ENCODE data around the gene ZAP70. TPM values are rescaled to one million over a fixed set of nuclear protein-coding genes. Genes with fewer than 3 reads are reported as not detected.

ZAP70 gene
- total and polyA plus RNA-seq, 2 donors (not counting 1 experiment from before 2014, with no cell fraction given) = 3.4 to 20.5 TPM

DNA sequence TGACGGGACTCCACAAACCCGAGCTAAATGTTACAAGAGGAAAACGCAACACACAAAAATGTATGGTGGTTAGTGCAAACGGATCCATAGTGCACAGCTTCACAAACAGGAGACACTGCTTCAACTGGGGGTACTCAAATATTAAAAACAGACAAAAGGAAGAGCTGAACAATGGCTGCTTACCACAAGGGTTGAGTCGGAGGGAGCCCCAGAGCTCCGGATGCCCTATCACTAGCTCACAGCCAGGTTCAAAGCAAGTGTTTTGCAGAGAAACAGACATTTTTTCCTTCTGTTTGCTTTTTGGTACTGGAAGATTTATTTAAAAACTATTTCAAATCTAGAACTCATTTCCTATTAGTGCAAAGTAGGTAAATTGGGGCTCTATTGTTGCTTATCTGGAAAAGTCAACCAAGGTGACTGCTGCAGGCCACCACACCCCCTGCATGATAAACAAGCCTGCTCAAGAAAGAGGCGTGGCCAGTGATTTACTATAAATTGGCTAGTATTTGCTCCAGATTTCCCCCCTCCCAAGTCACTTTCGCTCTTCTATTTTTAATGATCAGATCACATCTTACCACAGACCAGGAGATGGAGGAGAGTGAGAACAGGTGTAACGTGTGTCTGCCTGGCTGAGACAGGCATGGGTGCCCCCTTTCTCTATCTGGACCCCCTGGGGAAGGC, 46.5 kb downstream of the ZAP70 start:
- no peaks in the 10 kb centered on the region for H4K20me1 ChIP-seq (ENCODE audit: control insufficient read depth, insufficient read depth, low read length, poor library complexity, severe bottlenecking)
- no peak overlapping the region for H3K4me2 ChIP-seq (replicated peaks; ENCODE audit: low read depth, low read length, poor library complexity, severe bottlenecking)
- no peak overlapping the region for H3K4me3 ChIP-seq (ENCODE audit: control extremely low read depth in 1 of 5, extremely low read depth in 1 of 5, insufficient read depth in 1 of 5, low read depth in 2 of 5, low read length in 4 of 5)
- ChIA-PET POLR2A (no interaction called here), CTCF (no interaction called here)
- DNase-seq = no peak
- H3K27me3 ChIP-seq (replicated peaks in 1 of 4; ENCODE audit: control extremely low read depth in 1 of 4, control insufficient read depth in 3 of 4, insufficient read depth in 4 of 4, low read length in 3 of 4) = no peaks in the 10 kb centered on the region
- TF ChIP-seq, protein P1, sequence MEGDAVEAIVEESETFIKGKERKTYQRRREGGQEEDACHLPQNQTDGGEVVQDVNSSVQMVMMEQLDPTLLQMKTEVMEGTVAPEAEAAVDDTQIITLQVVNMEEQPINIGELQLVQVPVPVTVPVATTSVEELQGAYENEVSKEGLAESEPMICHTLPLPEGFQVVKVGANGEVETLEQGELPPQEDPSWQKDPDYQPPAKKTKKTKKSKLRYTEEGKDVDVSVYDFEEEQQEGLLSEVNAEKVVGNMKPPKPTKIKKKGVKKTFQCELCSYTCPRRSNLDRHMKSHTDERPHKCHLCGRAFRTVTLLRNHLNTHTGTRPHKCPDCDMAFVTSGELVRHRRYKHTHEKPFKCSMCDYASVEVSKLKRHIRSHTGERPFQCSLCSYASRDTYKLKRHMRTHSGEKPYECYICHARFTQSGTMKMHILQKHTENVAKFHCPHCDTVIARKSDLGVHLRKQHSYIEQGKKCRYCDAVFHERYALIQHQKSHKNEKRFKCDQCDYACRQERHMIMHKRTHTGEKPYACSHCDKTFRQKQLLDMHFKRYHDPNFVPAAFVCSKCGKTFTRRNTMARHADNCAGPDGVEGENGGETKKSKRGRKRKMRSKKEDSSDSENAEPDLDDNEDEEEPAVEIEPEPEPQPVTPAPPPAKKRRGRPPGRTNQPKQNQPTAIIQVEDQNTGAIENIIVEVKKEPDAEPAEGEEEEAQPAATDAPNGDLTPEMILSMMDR (IDR thresholded peaks at IDR 0.05) = no peak
- TF ChIP-seq EZH2 (IDR thresholded peaks at IDR 0.05; ENCODE audit: borderline replicate concordance, insufficient read depth, low read depth, low read length, poor library complexity, severe bottlenecking) = no peak
- no peak overlapping the region for H2AFZ ChIP-seq (ENCODE audit: insufficient read depth, low read depth, low read length, poor library complexity, severe bottlenecking)
- Mint-ChIP-seq H3K27ac (no peak overlapping the region), H3K4me1 (peaks cover under 1% of the 10 kb centered on the region), H3K4me3 (no peak overlapping the region), H3K27me3 (no peaks in the 10 kb centered on the region), H3K9me3 (ENCODE audit: insufficient read depth) (no peaks in the 10 kb centered on the region)
- H3K36me3 ChIP-seq (replicated peaks in 1 of 2; ENCODE audit: control extremely low read depth in 1 of 2, control insufficient read depth in 1 of 2, extremely low read depth in 1 of 2, insufficient read depth in 2 of 2, low read length in 1 of 2) = peaks cover 0 to 94% of the 10 kb centered on the region in 2 experiments
- 100% methylated on average over 3 of the region's 9 CpGs for WGBS (ENCODE audit: insufficient coverage)
- H3K79me2 ChIP-seq (ENCODE audit: control insufficient read depth, insufficient read depth, low read length) = no peaks in the 10 kb centered on the region
- intact Hi-C loops (cut with micrococcal nuclease) = no loop called here
- ATAC-seq (ENCODE audit: low read depth) = no peak
- no peaks in the 10 kb centered on the region for H3K9me3 ChIP-seq (ENCODE audit: control extremely low read depth in 1 of 3, control insufficient read depth in 2 of 3, insufficient read depth in 1 of 3, low read length in 2 of 3)
- H3K9ac ChIP-seq (ENCODE audit: low read length) = no peak overlapping the region
- H3K4me1 ChIP-seq (ENCODE audit: control insufficient read depth in 2 of 2, insufficient read depth in 2 of 2, low read length in 2 of 2) = no peaks in the 10 kb centered on the region
- H3K27ac ChIP-seq (ENCODE audit: low read length in 2 of 2) = no peak overlapping the region

DNA sequence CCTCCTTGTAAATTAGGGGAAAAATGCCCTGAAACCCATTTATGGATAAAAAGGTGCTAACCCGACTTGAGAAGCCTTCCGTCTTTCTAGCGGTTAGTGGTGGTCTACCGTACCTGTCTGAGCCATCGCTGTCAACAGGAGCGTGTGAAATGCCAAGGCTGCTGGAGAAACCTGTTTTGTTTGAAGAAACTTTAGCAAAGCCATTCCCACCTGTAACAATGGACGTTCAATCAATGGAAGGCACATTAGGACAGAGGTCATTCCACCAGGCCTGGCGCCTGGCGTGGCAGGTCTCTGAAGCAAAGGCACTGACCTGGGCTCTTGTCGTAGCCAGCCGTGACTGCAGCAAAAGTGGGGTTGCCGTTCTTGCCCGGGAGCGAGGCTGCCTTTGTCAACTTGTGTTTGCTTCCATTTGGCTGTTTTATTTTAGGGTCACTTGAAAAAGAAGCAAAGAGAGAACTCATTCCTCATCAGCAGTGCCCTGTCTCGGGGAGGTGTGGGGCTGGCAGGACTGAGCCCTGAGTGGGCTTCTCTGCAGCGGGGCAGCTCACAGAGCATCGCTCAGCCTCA, 47.2 kb downstream of the ZAP70 start:
- Histone ChIP-seq H3K4me1 (ENCODE audit: control insufficient read depth in 2 of 2, insufficient read depth in 2 of 2, low read length in 2 of 2) (no peaks in the 10 kb centered on the region), H3K79me2 (ENCODE audit: control insufficient read depth, insufficient read depth, low read length) (no peaks in the 10 kb centered on the region), H3K36me3 (replicated peaks in 1 of 2; ENCODE audit: control extremely low read depth in 1 of 2, control insufficient read depth in 1 of 2, extremely low read depth in 1 of 2, insufficient read depth in 2 of 2, low read length in 1 of 2) (peaks cover 0 to 95% of the 10 kb centered on the region in 2 experiments), H3K9ac (ENCODE audit: low read length) (no peak overlapping the region), H3K4me2 (replicated peaks; ENCODE audit: low read depth, low read length, poor library complexity, severe bottlenecking) (peak overlapping the region; percentile 29), H3K27ac (ENCODE audit: low read length in 2 of 2) (peak overlapping the region in 1 of 2 donors; percentile 60), H3K4me3 (ENCODE audit: control extremely low read depth in 1 of 5, extremely low read depth in 1 of 5, insufficient read depth in 1 of 5, low read depth in 2 of 5, low read length in 4 of 5) (no peak overlapping the region), H3K9me3 (ENCODE audit: control extremely low read depth in 1 of 3, control insufficient read depth in 2 of 3, insufficient read depth in 1 of 3, low read length in 2 of 3) (no peaks in the 10 kb centered on the region), H2AFZ (ENCODE audit: insufficient read depth, low read depth, low read length, poor library complexity, severe bottlenecking) (no peak overlapping the region), H3K27me3 (replicated peaks in 1 of 4; ENCODE audit: control extremely low read depth in 1 of 4, control insufficient read depth in 3 of 4, insufficient read depth in 4 of 4, low read length in 3 of 4) (no peaks in the 10 kb centered on the region), H4K20me1 (ENCODE audit: control insufficient read depth, insufficient read depth, low read length, poor library complexity, severe bottlenecking) (no peaks in the 10 kb centered on the region)
- ChIA-PET POLR2A (no interaction called here), CTCF (no interaction called here)
- ATAC-seq (ENCODE audit: low read depth) = no peak
- no peak for DNase-seq
- 98% methylated on average over 17 of the region's 17 CpGs for WGBS (ENCODE audit: insufficient coverage)
- H3K27me3 Mint-ChIP-seq = no peaks in the 10 kb centered on the region
- no peak for TF ChIP-seq EZH2 (IDR thresholded peaks at IDR 0.05; ENCODE audit: borderline replicate concordance, insufficient read depth, low read depth, low read length, poor library complexity, severe bottlenecking)
- TF ChIP-seq, protein P1 (IDR thresholded peaks at IDR 0.05) = no peak
- intact Hi-C loops (cut with micrococcal nuclease) = no loop called here
- peak overlapping the region; percentile 46 for H3K27ac Mint-ChIP-seq
- H3K4me3 Mint-ChIP-seq = no peak overlapping the region
- no peaks in the 10 kb centered on the region for H3K9me3 Mint-ChIP-seq (ENCODE audit: insufficient read depth)
- no peaks in the 10 kb centered on the region for H3K4me1 Mint-ChIP-seq
